Common myeloid progenitor, CD34-positive (primary cell): Measurements from ENCODE around the gene GPRIN2.
A peak's percentile ranks its signal among the peaks of the same experiment; 100 is the strongest.
"Not testable (repeated sequence)": the region's sequence is repeated elsewhere in the genome, so short reads cannot be mapped to it uniquely, and the experiment has no call there.

Experiments
- CTCF ChIA-PET: fragments of 350-600 bp; sonication (Branson Sonifier 250); formaldehyde crosslinking; loops from one replicate; lab custom pipeline; 2021; ENCODE audit warnings: antibody characterized with exemption; lab: Charles Lee
- POLR2A ChIA-PET: fragments of 350-600 bp; sonication (Branson Sonifier 250); formaldehyde crosslinking; loops from one replicate; lab custom pipeline; 2021; ENCODE audit warnings: antibody characterized with exemption; lab: Charles Lee
- DNase-seq, 3 donors: peaks; one replicate each; pipeline versions ENCODE4 v3.0.0 to v3.0.0-alpha.2; 2013
- H3K27ac ChIP-seq, 2 experiments: 1 replicate in 1 of 2; 2 replicates in 1 of 2; pipeline ENCODE4 v1.7.0; 2013; ENCODE audit warnings: inconsistent platforms in 2 of 2, low read length in 2 of 2, mild to moderate bottlenecking in 2 of 2, low read depth in 1 of 2, moderate library complexity in 1 of 2; ENCODE audit not compliant: severe bottlenecking in 2 of 2, insufficient read depth in 1 of 2, poor library complexity in 1 of 2
- H3K27me3 ChIP-seq, 5 experiments: replicated peaks in 2 of 5; 1 replicate in 3 of 5; 2 replicates in 2 of 5; pipeline versions ENCODE4 v1.6.1 to v1.7.0; 2013; ENCODE audit warnings: low read length in 4 of 5, mild to moderate bottlenecking in 2 of 5, moderate library complexity in 2 of 5, inconsistent platforms in 1 of 5; ENCODE audit not compliant: insufficient read depth in 5 of 5, control insufficient read depth in 4 of 5
- H3K36me3 ChIP-seq, 4 experiments: 1 replicate in 2 of 4; 2 replicates in 2 of 4; pipeline versions ENCODE4 v1.6.1 to v1.7.0; 2013; ENCODE audit warnings: low read length in 3 of 4, control low read depth in 1 of 4, mild to moderate bottlenecking in 1 of 4; ENCODE audit not compliant: control insufficient read depth in 4 of 4, insufficient read depth in 4 of 4
- H3K4me1 ChIP-seq, 4 experiments: 1 replicate in 3 of 4; 2 replicates in 1 of 4; pipeline versions ENCODE4 v1.6.1 to v1.7.1; 2013; ENCODE audit warnings: low read length in 3 of 4, mild to moderate bottlenecking in 3 of 4, control low read depth in 1 of 4, inconsistent platforms in 1 of 4, moderate library complexity in 1 of 4; ENCODE audit not compliant: control insufficient read depth in 4 of 4, insufficient read depth in 4 of 4; ENCODE audit errors: control extremely low read depth in 1 of 4
- H3K4me3 ChIP-seq, 7 experiments: 1 replicate in 4 of 7; 2 replicates in 3 of 7; pipeline versions ENCODE4 v1.5.1 to v1.7.0; 2013; ENCODE audit warnings: mild to moderate bottlenecking in 7 of 7, low read length in 6 of 7, moderate library complexity in 6 of 7, inconsistent platforms in 2 of 7, low read depth in 2 of 7, control low read depth in 1 of 7; ENCODE audit not compliant: insufficient read depth in 4 of 7, control insufficient read depth in 1 of 7; ENCODE audit errors: extremely low read depth in 1 of 7
- H3K9me3 ChIP-seq, 5 experiments: 1 replicate in 4 of 5; 2 replicates in 1 of 5; pipeline versions ENCODE4 v1.6.1 to v1.7.1; 2013; ENCODE audit warnings: low read length in 4 of 5, mild to moderate bottlenecking in 2 of 5, inconsistent platforms in 1 of 5, low read depth in 1 of 5, moderate library complexity in 1 of 5; ENCODE audit not compliant: control insufficient read depth in 4 of 5, insufficient read depth in 2 of 5; ENCODE audit errors: control extremely low read depth in 1 of 5
- WGBS: methylation state at CpG from one replicate; pipeline ENCODE4 v1.1.5; 2013; ENCODE audit not compliant: insufficient coverage; 5-methylcytosine and 5-hydroxymethylcytosine counted together

The GPRIN2 gene

GRCh38 chr10:46567151-46567550 lies 10.7 kb upstream of the GPRIN2 start:
- H3K27me3 ChIP-seq, H3K4me3 ChIP-seq, H3K4me1 ChIP-seq, POLR2A ChIA-PET, H3K36me3 ChIP-seq, DNase-seq, H3K9me3 ChIP-seq, H3K27ac ChIP-seq, CTCF ChIA-PET: not testable (repeated sequence)
- WGBS: no CpG with 5 or more reads among the region's 9 CpGs

- H3K9me3 ChIP-seq, H3K27ac ChIP-seq, H3K27me3 ChIP-seq, H3K4me1 ChIP-seq, POLR2A ChIA-PET, H3K36me3 ChIP-seq: not testable (repeated sequence)
- DNase-seq: peak; percentile 68 to 81 (median 78)
- H3K4me3 ChIP-seq: peak overlapping the region in 1 of 7 experiments; percentile 42
- CTCF ChIA-PET: interaction anchor here (0.7 kb wide), 1 partner anchor 337 kb away, joined by 3 read pairs; no protein-coding TSS in a partner anchor
- WGBS: 0% methylated on average over 2 of the region's 6 CpGs
These were observed 9.3 kb upstream of the GPRIN2 start for GRCh38 chr10:46565591-46566332.

- ChIA-PET POLR2A (no interaction called here), CTCF (interaction anchor here (0.8 to 1.7 kb wide), 3 partner anchors 15 to 523 kb away, joined by 3 to 7 read pairs (median 6); no protein-coding TSS in a partner anchor)
- Histone ChIP-seq H3K4me1 (peaks cover 0 to 13% (median 7%) of the 10 kb centered on the region in 4 experiments), H3K36me3 (no peaks in the 10 kb centered on the region), H3K27me3 (peaks cover 7 to 53% (median 30%) of the 10 kb centered on the region in 5 experiments), H3K27ac (no peak overlapping the region), H3K4me3 (no peak overlapping the region), H3K9me3 (no peaks in the 10 kb centered on the region)
- 100% methylated on average over 1 of the region's 1 CpG for WGBS
- no peak for DNase-seq
These were observed 4.5 kb upstream of the GPRIN2 start for GRCh38 chr10:46560952-46561351.

GRCh38 chr10:46560381-46560780 lies 3.9 kb upstream of the GPRIN2 start:
- Histone ChIP-seq H3K9me3 (no peaks in the 10 kb centered on the region), H3K27me3 (peaks cover 7 to 59% (median 35%) of the 10 kb centered on the region in 5 experiments), H3K27ac (no peak overlapping the region), H3K36me3 (no peaks in the 10 kb centered on the region), H3K4me3 (no peak overlapping the region), H3K4me1 (peaks cover 0 to 14% (median 8%) of the 10 kb centered on the region in 4 experiments)
- DNase-seq: no peak
- 87% methylated on average over 5 of the region's 5 CpGs for WGBS
- POLR2A ChIA-PET: interaction anchor here (0.6 kb wide), 1 partner anchor 1215 kb away, joined by 3 read pairs; no protein-coding TSS in a partner anchor
- CTCF ChIA-PET: interaction anchor here (0.6 to 1.7 kb wide), 6 partner anchors 15 to 672 kb away, joined by 3 to 7 read pairs (median 4); no protein-coding TSS in a partner anchor

GRCh38 chr10:46559231-46559671 lies 2.8 kb upstream of the GPRIN2 start:
- no peak overlapping the region for H3K27ac ChIP-seq
- peaks cover 0 to 14% (median 8%) of the 10 kb centered on the region in 4 experiments for H3K4me1 ChIP-seq
- H3K9me3 ChIP-seq: no peaks in the 10 kb centered on the region
- ChIA-PET POLR2A (no interaction called here), CTCF (interaction anchor here (1.6 to 1.7 kb wide), 3 partner anchors 16 to 1217 kb away, joined by 4 to 6 read pairs (median 4); no protein-coding TSS in a partner anchor)
- H3K36me3 ChIP-seq: no peaks in the 10 kb centered on the region
- H3K27me3 ChIP-seq: peaks cover 7 to 70% (median 38%) of the 10 kb centered on the region in 5 experiments
- WGBS: 92% methylated on average over 5 of the region's 5 CpGs
- no peak overlapping the region for H3K4me3 ChIP-seq
- no peak for DNase-seq

- H3K4me3 ChIP-seq: no peak overlapping the region
- DNase-seq: no peak
- H3K27ac ChIP-seq: no peak overlapping the region
- WGBS: 89% methylated on average over 9 of the region's 9 CpGs
- CTCF ChIA-PET: interaction anchor here (1.2 to 1.7 kb wide), 5 partner anchors 10 to 1218 kb away, joined by 4 to 6 read pairs (median 4); no protein-coding TSS in a partner anchor
- no peaks in the 10 kb centered on the region for H3K9me3 ChIP-seq
- no peaks in the 10 kb centered on the region for H3K36me3 ChIP-seq
- POLR2A ChIA-PET: interaction anchor here (0.7 kb wide), 1 partner anchor 20 kb away, joined by 3 read pairs; no protein-coding TSS in a partner anchor
- peaks cover 0 to 14% (median 8%) of the 10 kb centered on the region in 4 experiments for H3K4me1 ChIP-seq
- H3K27me3 ChIP-seq: peaks cover 7 to 76% (median 40%) of the 10 kb centered on the region in 5 experiments
These were observed 2.1 kb upstream of the GPRIN2 start for GRCh38 chr10:46558392-46559185.
